Nucleus accumbens (tissue), 56 donors: ENCODE measurements around the gene CCDC82.
A peak's percentile ranks its signal among the peaks of the same experiment; 100 is the strongest.
"Not testable (repeated sequence)": the region's sequence is repeated elsewhere in the genome, so short reads cannot be mapped to it uniquely, and the experiment has no call there.

ENCODE experiments used
- DNase-seq, 56 donors: peaks; one replicate each; lab custom pipeline; 2025; lab: John Stamatoyannopoulos, UW

CCDC82 gene

DNA sequence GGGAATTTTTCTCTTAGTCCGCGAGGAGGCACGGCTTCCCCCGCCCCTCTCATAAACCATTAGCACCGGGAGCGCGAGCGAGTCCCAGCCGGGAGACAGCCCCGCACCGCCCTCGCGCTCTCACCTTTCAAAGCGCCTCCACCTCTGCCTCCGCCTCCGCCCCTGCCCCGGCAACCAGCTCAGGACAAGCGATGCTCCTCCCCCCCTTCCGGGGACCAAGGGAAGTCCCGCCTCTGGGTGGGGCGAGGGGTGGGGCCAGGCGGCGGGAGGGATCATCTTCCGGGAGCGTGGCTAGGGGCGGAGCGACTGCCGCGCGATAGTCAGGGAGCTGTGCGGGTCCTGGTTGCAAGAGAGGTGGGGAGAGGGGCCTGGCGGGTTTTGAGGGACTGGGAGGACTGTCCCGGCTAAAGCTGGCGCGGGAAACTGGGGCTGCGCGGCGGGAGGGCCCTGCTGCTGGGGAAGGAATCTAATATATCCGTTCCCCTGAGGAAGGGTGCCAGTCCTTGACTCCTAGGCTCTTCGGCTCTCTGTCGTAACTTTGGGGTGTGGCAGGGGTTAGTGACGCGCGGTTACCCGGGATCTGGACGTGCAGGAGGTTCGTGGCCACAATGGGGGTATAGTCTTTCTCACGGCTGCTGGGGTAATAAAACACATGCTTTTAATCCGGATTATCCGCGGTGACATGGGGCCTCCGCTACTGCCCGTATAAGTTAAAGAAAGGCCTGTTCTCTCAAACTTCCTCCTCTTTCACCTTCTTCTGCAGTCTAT lies at the start of gene CCDC82, which contains the start of gene JRKL:
Gene CCDC82 (minus strand): TSS at position 193 of the 768 bp plus-strand sequence. CDS start 5,165 bp downstream, outside the sequence.
Gene JRKL (plus strand): TSS at position 294 of the 768 bp plus-strand sequence. CDS start 637 bp downstream, outside the sequence.
- peak; percentile 72 to 98 (median 94) for DNase-seq

DNA sequence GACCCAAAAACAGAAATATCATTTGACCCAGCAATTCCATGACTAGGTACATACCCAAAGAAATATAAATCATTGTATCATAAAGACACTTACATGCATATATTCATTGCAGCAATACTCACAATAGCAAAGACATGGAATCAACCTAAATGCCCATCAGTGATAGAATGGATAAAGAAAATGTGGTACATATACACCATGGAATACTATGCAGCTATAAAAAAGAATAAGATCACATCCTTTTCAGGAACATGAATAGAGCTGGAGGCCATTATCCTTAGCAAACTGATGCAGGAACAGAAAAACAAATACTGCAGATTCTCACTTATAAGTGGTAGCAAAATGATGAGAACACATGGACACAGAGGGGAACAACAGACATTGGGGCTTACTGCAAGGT lies 42.9 kb upstream of the CCDC82 start:
- DNase-seq: not testable (repeated sequence)

- DNase-seq: no peak
Measured at GRCh38 chr11:96430668-96431067, 41.0 kb upstream of the CCDC82 start.

DNA sequence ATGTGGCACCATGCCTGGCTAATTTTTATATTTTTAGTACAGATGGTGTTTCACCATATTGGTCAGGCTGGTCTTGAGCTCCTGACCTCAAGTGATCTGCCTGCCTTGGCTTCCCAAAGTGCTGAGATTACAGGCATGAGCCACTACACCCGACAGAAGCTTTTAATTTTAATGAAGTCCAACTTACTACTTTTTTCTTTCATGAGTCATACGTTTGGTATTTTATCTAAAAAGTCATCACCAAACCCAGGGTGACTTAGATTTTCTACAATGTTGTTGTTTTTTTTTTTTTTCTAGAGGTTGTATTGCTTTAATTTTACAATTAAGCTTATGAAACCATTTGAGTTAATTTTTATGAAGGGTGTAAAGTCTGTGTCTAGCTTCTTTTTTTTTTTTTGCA lies 35.0 kb upstream of the CCDC82 start:
- DNase-seq: no peak

DNA sequence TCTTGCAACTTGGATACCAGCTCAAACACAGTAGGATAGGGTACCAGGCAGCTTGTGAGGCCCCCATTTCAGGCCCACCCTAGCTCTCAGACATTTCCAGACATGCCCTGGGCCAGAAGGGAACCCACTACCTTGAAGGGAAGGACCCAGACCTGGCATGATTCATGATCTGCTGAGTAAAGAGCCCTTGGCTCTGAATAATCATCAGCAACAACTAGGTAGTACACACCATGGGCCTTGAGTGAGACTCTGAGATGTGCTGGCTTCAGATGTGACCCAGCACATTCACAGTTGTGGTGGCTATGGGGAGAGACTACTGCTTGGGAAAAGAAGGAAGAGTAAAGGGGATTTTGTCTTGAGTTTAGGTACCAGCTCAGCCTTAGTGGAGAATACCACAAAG lies 23.7 kb upstream of the CCDC82 start:
- no peak for DNase-seq

GRCh38 chr11:96412761-96413381 lies 23.2 kb upstream of the CCDC82 start:
- no peak for DNase-seq

GRCh38 chr11:96411412-96411811 lies 21.7 kb upstream of the CCDC82 start:
- not testable (repeated sequence) for DNase-seq

DNA sequence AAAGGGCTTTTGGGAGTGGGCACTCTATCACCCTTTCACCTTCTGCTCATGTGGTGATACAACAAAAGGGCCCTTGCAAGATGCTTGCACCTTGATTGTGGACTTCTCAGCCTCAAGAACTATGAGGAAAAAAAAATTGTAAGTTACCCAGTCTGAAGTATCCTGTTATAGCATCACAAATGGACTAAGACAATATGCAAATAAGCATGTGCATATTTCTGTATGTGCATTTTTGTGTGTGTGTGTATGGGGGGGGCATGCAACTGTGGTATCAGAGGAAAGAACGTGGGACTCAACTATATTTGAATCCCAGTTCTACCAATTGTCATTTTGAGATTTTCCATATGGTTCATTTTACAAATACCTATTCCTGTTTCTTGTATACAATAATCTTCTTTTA lies 11.0 kb upstream of the CCDC82 start:
- DNase-seq: no peak

DNA sequence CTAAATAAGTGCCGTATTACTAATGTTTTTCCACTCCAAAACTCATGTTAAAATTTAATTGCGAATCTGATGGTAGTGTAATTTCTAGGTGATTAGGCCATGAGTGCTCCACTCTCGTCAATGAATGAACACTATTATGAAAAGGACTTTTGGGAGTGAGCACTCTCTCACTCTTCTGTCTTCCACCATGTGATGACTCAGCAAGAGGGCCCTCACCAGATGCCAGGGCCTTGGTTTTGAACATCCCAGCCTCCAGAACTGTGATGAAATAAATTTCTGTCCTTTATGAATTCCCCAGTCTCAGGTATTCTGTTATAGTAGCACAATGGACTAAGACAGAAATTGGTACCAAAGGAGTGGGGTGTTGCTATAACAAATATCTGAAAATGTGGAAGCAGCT lies 8.2 kb upstream of the CCDC82 start:
- no peak for DNase-seq

GRCh38 chr11:96396637-96397036 lies 6.9 kb upstream of the CCDC82 start:
- DNase-seq: no peak

- no peak for DNase-seq
Measured at GRCh38 chr11:96394773-96395172, 5.1 kb upstream of the CCDC82 start.

DNA sequence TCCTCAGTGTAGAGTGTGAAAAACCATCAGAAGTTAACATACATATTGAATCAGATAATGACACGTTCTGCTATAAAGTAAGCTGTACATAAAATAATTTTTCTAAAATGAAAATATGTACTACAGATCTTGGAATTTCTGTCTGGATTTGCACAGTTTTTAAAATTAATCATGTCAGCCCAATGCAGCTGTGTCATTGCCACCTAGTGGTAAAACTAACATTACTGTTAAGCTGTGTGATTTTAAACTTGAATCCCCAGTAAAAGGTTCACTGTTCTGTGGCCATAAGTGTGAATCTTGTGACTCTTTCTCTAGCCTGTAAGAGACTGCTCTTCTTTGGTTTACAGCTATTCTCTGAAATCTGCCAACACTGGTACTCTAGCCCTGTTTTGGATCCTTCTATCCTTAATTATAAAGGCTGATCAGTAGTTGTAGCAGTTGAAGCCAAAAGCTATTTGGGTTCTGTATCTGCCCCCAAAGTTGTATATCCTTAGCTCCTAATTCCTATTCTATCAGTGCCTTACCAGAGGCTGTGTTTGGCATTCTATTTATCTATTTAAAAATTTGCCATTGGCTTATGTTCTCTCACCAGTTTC lies 4.1 kb upstream of the CCDC82 start:
- DNase-seq: no peak

GRCh38 chr11:96391698-96392307 lies 2.1 kb upstream of the CCDC82 start:
- DNase-seq: no peak

DNA sequence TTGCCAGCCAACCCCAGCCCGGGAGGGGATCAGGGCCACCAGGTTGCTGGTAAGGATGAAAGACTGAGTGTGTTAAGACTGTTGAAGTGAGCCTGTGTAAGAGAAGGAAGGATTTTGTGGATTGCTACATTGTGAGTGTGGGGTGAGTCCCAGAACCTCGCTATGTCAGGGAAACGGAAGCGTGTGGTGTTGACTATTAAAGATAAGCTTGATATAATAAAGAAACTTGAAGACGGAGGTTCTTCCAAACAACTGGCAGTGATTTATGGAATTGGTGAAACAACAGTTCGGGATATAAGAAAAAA lies 728 bp upstream of the CCDC82 start:
- DNase-seq: no peak

DNA sequence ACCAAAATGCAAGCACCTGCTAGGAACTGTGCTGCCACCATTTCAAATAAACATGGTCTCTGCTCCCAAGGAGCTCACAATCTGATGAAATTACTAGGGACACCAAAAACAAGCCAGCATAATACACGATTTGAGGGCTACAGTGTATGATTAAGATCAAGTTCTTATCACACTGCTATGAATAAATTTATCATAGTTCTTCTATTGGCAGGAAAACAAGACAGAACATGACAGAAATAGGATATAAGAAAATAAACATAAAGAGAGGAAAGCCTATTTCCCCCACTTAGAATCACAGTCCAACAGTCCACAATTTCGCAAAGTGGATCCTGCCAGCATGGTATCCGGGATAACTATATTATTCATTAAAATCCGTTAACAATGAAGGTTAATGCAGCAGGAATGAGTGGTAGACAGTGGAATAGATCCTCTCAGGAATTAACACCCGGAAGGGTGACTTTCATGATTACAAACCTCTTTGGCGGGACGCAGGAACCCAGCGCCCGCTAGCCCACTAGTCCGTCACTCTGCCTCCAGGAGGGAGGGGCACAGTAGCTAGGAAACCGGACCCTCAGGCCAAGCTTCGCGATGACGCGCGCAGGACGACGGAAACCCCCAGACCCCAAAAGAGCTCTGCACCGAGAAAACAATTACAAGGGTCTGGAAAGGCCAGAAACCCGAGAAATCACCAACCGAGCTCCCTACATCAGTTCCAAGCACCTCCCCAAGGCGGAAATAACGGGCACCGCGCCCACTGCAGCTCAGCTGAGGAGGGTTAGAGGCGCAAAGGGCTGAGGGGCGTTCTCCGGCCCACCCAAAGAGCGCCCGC lies 607 bp downstream of the CCDC82 start:
- DNase-seq: peak in 20 of 56 donors; percentile 10 to 74 (median 50)

DNA sequence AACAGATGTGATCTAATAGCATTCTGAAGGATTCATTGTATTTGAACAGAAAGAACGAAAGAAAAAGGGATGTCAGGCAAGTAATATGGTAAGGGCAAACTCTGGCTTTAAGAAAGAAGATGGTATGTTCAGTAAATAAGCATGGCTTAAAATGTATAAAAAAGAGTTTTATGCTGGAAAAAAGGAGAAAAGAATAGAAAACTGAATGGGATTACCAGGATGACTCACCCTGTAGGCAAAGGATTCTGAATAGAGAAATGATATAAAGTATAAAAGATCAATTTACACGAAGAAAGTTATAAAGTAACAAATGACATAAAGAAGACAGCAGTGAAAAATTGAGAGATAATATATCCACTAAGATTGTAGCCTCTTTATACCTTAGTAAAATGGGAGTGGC lies 4.5 kb downstream of the CCDC82 start:
- no peak for DNase-seq

GRCh38 chr11:96384156-96384555 lies 5.6 kb downstream of the CCDC82 start:
- DNase-seq: no peak

- DNase-seq: no peak
Measured at GRCh38 chr11:96376796-96377195, 12.9 kb downstream of the CCDC82 start.

GRCh38 chr11:96373826-96374225 lies 15.9 kb downstream of the CCDC82 start:
- DNase-seq: no peak

DNA sequence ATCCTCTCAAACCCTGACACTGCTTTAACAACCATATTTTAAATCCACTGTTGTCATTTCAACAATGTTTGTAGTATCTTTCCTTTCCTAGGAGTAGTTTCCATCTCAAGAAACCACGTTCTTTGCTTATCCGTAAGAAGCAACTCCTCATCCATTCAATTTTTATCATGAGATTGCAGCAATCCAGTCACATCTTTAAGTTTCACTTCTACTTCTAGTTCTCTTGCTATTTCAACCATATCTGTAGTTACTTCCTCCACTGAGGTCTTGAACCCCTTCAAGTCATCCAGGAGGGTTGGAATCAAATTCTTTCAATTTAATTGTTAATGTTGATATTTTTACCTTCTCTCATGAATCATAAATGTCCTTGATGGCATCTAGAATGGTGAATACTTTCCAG lies 22.4 kb downstream of the CCDC82 start:
- DNase-seq: no peak

GRCh38 chr11:96366024-96366423 lies 23.7 kb downstream of the CCDC82 start:
- no peak for DNase-seq
